ENCODE data around the gene BPTF.

GRCh38 chr17:67841992-67842391, 16.7 kb downstream of the BPTF start:
- TF ChIP-seq EZH2 (IDR thresholded peaks at IDR 0.05; ENCODE audit: borderline replicate concordance, low read depth, low read length, severe bottlenecking) = no peak
- TF ChIP-seq, protein P1, sequence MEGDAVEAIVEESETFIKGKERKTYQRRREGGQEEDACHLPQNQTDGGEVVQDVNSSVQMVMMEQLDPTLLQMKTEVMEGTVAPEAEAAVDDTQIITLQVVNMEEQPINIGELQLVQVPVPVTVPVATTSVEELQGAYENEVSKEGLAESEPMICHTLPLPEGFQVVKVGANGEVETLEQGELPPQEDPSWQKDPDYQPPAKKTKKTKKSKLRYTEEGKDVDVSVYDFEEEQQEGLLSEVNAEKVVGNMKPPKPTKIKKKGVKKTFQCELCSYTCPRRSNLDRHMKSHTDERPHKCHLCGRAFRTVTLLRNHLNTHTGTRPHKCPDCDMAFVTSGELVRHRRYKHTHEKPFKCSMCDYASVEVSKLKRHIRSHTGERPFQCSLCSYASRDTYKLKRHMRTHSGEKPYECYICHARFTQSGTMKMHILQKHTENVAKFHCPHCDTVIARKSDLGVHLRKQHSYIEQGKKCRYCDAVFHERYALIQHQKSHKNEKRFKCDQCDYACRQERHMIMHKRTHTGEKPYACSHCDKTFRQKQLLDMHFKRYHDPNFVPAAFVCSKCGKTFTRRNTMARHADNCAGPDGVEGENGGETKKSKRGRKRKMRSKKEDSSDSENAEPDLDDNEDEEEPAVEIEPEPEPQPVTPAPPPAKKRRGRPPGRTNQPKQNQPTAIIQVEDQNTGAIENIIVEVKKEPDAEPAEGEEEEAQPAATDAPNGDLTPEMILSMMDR (IDR thresholded peaks at IDR 0.05; ENCODE audit: borderline replicate concordance, extremely low read depth, low read length, poor library complexity, severe bottlenecking) = no peak
